GM12891 (cell line): ENCODE measurements around the gene KRTAP5-11.
"Not testable (repeated sequence)": the region's sequence is repeated elsewhere in the genome, so short reads cannot be mapped to it uniquely, and the experiment has no call there.

ENCODE experiments used
- PAX5 ChIP-seq: IDR thresholded peaks from 2 replicates; pipeline ENCODE4 v1.6.1; 2011; ENCODE audit warnings: low read length, moderate library complexity, mild to moderate bottlenecking; ENCODE audit not compliant: insufficient read depth, severe bottlenecking
- POLR2A ChIP-seq: IDR thresholded peaks from 2 replicates; pipeline ENCODE4 v1.6.1; 2011; ENCODE audit warnings: low read depth, low read length, control low read depth
- POLR2AphosphoS5 ChIP-seq: IDR thresholded peaks from 2 replicates; pipeline ENCODE4 v1.6.1; 2011; ENCODE audit warnings: low read depth, low read length, control low read depth
- POU2F2 ChIP-seq: IDR thresholded peaks from 2 replicates; pipeline ENCODE4 v1.6.1; 2011; ENCODE audit warnings: low read depth, mild to moderate bottlenecking, control low read depth, low read length, moderate library complexity
- SPI1 ChIP-seq: IDR thresholded peaks from 2 replicates; pipeline ENCODE4 v1.6.1; 2011; ENCODE audit warnings: low read depth, low read length, control low read depth
- TAF1 ChIP-seq: IDR thresholded peaks from 2 replicates; pipeline ENCODE4 v1.6.1; 2011; ENCODE audit warnings: low read depth, low read length, control low read depth

GRCh38 chr11:71582969-71583368 lies 294 bp upstream of the KRTAP5-11 start:
- not testable (repeated sequence) for TF ChIP-seq TAF1, POLR2AphosphoS5, POLR2A, SPI1, PAX5, POU2F2
